ENCODE results near the gene TUBA4B. TPM values are rescaled to one million over a fixed set of nuclear protein-coding genes. Genes with fewer than 3 reads are reported as not detected.

Gene TUBA4B
- total RNA-seq, 4 donors from 2014 or later = not detected

DNA sequence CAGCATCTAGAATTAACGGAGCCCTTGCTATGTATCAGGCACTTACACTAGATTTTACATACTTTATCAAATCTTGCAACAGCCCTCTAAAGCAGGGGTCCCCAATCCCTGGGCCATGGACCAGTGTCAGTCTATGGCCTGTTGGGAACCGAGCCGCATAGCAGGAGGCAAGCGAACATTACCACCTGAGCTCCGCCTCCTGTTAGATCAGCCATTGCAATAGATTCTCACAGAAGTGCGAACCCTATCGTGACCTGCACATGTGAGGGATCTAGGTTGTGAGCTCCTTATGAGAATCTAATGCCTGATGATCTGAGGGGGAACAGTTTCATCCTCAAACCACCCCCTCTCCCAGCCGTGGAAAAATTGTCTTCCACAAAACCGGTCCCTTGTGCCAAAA lies 39.6 kb downstream of the TUBA4B start:
- TF ChIP-seq, protein P1, sequence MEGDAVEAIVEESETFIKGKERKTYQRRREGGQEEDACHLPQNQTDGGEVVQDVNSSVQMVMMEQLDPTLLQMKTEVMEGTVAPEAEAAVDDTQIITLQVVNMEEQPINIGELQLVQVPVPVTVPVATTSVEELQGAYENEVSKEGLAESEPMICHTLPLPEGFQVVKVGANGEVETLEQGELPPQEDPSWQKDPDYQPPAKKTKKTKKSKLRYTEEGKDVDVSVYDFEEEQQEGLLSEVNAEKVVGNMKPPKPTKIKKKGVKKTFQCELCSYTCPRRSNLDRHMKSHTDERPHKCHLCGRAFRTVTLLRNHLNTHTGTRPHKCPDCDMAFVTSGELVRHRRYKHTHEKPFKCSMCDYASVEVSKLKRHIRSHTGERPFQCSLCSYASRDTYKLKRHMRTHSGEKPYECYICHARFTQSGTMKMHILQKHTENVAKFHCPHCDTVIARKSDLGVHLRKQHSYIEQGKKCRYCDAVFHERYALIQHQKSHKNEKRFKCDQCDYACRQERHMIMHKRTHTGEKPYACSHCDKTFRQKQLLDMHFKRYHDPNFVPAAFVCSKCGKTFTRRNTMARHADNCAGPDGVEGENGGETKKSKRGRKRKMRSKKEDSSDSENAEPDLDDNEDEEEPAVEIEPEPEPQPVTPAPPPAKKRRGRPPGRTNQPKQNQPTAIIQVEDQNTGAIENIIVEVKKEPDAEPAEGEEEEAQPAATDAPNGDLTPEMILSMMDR (IDR thresholded peaks at IDR 0.05 in 4 of 5, conservative IDR thresholded peaks at IDR 0.05 in 1 of 5) = no peak
- Histone ChIP-seq H3K4me3 (no peak overlapping the region), H3K36me3 (no peaks in the 10 kb centered on the region), H3K27ac (no peak overlapping the region), H3K4me1 (peaks cover 8 to 10% of the 10 kb centered on the region in 2 donors), H3K9me3 (no peaks in the 10 kb centered on the region), H3K27me3 (no peaks in the 10 kb centered on the region)
- in situ Hi-C loops (cut with MboI; ENCODE audit: low sequenced_read_pairs in 4 of 4) (loop anchor here in 2 of 4 donors (10.0 to 25.0 kb wide), 3 partner anchors 128 to 245 kb away; partner anchors contain the start of genes NHEJ1 (in 2 of the 2), CHPF (in 1 of the 2), SLC23A3 (in 1 of the 2) and TMEM198 (in 1 of the 2)), intact Hi-C loops (cut with DNase I; ENCODE audit: low total_unique reads) (loop anchor here (10.0 kb wide), 2 partner anchors 242 to 298 kb away; partner anchors contain the start of gene CRYBA2)
- ATAC-seq = no peak
- peak in 1 of 2 donors; percentile 7 for DNase-seq

DNA sequence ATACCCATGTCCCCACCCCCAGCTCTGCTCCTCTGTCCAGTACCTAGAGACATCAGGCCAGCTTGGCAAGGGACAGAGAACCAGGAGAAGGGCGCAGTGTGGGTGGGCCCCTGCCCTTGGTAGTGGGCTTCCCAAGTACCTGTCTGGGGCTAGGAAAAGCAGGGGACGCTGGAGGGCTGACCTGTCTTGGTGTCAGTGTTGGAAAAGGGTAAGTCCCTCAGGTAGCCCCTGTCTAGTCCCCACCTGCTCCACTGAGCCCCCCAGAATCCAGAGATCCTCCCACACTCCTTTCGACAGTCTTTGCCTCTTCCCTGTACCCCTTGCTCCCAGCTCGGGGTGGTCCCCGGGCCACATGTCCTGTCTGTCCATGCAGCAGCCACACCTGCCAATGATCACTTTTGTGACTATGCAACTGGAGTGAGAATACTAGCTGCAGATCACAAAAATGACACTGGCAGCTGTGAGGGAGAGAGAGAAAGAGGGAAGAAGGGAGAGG lies 40.7 kb downstream of the TUBA4B start:
- H3K27me3 ChIP-seq = no peaks in the 10 kb centered on the region
- no peak for TF ChIP-seq POLR2A (IDR thresholded peaks at IDR 0.05)
- TF ChIP-seq, protein P1 (IDR thresholded peaks at IDR 0.05 in 4 of 5, conservative IDR thresholded peaks at IDR 0.05 in 1 of 5) = no peak
- no peaks in the 10 kb centered on the region for H3K36me3 ChIP-seq
- peaks cover 8 to 10% of the 10 kb centered on the region in 2 donors for H3K4me1 ChIP-seq
- no peaks in the 10 kb centered on the region for H3K9me3 ChIP-seq
- intact Hi-C loops (cut with DNase I; ENCODE audit: low total_unique reads) (loop anchor here (1.0 to 10.0 kb wide), 4 partner anchors 16 to 299 kb away; partner anchors contain the start of gene CRYBA2), in situ Hi-C loops (cut with MboI; ENCODE audit: low sequenced_read_pairs in 4 of 4) (loop anchor here in 2 of 4 donors (10.0 to 25.0 kb wide), 3 partner anchors 129 to 244 kb away; partner anchors contain the start of genes NHEJ1 (in 2 of the 2), CHPF (in 1 of the 2), SLC23A3 (in 1 of the 2) and TMEM198 (in 1 of the 2))
- peak overlapping the region in 3 of 4 donors; percentile 68 to 82 (median 80) for H3K27ac ChIP-seq
- ATAC-seq (no peak), DNase-seq (peak in 1 of 2 donors; percentile 6)
- no peak overlapping the region for H3K4me3 ChIP-seq

DNA sequence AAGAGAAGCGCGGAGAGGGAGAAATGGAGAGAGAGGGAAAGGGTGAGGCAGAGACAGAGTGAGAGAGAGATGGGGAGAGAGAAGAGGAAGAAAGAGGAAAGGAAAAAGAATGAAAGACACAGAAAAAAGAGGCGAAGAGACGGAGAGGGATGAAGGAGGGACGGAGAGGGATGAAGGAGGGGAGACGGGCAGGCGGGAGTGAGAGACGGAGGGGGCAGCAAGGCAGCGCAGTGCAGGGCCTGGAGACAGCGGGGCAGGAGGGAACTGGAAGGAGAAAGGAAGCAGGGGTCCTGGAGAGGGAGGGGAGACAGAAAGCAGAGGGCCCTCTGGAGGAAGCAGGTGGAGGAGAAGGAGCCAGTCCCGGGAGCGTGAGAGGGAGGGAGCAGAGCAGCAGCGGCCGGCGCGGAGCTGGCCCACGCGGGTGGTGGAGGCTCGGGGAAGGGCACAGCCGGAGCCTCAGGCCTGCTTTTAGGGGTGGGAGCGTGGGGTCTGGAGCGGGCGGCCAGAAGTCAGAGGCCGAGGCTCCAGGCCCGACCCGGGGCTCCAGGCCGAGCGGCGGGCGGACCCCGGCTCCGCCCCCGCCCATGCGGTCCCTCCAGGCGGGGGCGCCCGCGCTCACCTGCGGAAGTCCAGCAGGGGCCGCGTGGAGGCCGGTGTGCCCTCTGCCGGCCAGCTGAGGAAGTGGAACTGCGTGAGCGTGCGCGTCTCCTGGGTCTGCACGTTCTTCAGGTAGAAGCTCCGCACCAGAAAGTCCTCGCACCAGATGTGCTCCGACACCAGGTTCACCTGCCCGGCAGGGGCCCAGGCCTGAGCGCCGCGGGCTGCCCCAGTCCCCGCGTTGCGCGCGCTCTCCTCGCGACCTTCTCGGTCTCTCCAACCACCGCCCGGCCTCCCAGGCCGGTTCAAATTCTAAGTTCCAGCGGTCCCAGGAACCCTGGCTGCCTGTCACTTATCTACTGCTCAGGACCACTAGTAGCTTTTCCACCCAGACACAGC lies 41.6 kb downstream of the TUBA4B start:
- Histone ChIP-seq H3K27ac (peak overlapping the region; percentile 68 to 82 (median 77)), H3K4me3 (peak overlapping the region; percentile 57 to 63 (median 58)), H3K27me3 (no peaks in the 10 kb centered on the region), H3K36me3 (no peaks in the 10 kb centered on the region), H3K9me3 (no peaks in the 10 kb centered on the region), H3K4me1 (peaks cover 8 to 10% of the 10 kb centered on the region in 2 donors)
- intact Hi-C loops (cut with DNase I; ENCODE audit: low total_unique reads) (loop anchor here (1.0 to 10.0 kb wide), 5 partner anchors 17 to 300 kb away; partner anchors contain the start of genes CRYBA2 and DNPEP), in situ Hi-C loops (cut with MboI; ENCODE audit: low sequenced_read_pairs in 4 of 4) (loop anchor here (5.0 to 25.0 kb wide), 4 partner anchors 130 to 243 kb away; partner anchors contain the start of genes NHEJ1 (in 2 of the 4), CHPF (in 1 of the 4), SLC23A3 (in 1 of the 4) and TMEM198 (in 1 of the 4))
- TF ChIP-seq, protein P1 (IDR thresholded peaks at IDR 0.05 in 4 of 5, conservative IDR thresholded peaks at IDR 0.05 in 1 of 5) = peak; percentile 95 to 99 (median 98)
- TF ChIP-seq POLR2A (IDR thresholded peaks at IDR 0.05) = peak in 1 of 2 donors; percentile 30
- DNase-seq = peak; percentile 64 to 80
- peak; percentile 85 to 86 for ATAC-seq

DNA sequence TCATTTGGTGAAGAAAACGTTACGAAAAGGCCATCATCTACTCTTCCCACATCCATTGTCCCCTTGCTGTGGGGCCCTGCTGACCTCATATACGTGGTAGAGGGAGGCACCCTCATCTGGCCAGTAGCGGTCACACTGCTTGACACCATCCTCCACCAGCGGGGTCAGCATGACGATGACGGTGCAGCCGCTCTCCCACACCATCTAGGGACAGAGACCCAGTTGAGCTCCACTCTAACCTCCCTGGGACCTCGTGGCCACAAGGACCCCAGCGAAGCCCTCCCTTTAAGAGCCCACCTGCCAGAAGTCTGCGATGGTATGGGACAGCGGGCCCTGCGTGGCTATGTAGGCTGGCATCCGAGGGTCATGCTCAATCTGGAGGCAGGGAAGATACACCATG lies 43.1 kb downstream of the TUBA4B start:
- DNase-seq = no peak

More for the DNA sequence above, 43.1 kb downstream of the TUBA4B start:
- TF ChIP-seq, protein P1 (IDR thresholded peaks at IDR 0.05 in 4 of 5, conservative IDR thresholded peaks at IDR 0.05 in 1 of 5) = no peak
- TF ChIP-seq POLR2A (IDR thresholded peaks at IDR 0.05) = no peak
- H3K27me3 ChIP-seq = no peaks in the 10 kb centered on the region
- intact Hi-C loops (cut with DNase I; ENCODE audit: low total_unique reads) (loop anchor here (5.0 to 10.0 kb wide), 3 partner anchors 91 to 301 kb away; partner anchors contain the start of genes CRYBA2 and DNPEP), in situ Hi-C loops (cut with MboI; ENCODE audit: low sequenced_read_pairs in 4 of 4) (loop anchor here (5.0 to 25.0 kb wide), 4 partner anchors 131 to 241 kb away; partner anchors contain the start of genes NHEJ1 (in 2 of the 4), CHPF (in 1 of the 4), SLC23A3 (in 1 of the 4) and TMEM198 (in 1 of the 4))
- ATAC-seq = no peak
- H3K4me1 ChIP-seq = peaks cover 8 to 10% of the 10 kb centered on the region in 2 donors
- no peaks in the 10 kb centered on the region for H3K9me3 ChIP-seq
- no peak overlapping the region for H3K4me3 ChIP-seq
- H3K27ac ChIP-seq = no peak overlapping the region
- H3K36me3 ChIP-seq = no peaks in the 10 kb centered on the region
